DMS53 treated with DMSO at 0.1 percent for 48 hours (cell line): ENCODE data around the gene MTURN.
"Not testable (repeated sequence)": the region's sequence is repeated elsewhere in the genome, so short reads cannot be mapped to it uniquely, and the experiment has no call there.

Experiments used
- DNase-seq: peaks from one replicate; lab custom pipeline; 2025; ENCODE audit not compliant: unreplicated experiment; lab: John Stamatoyannopoulos, UW

MTURN gene

GRCh38 chr7:30177186-30177585 lies 42.4 kb downstream of the MTURN start:
- no peak for DNase-seq

DNA sequence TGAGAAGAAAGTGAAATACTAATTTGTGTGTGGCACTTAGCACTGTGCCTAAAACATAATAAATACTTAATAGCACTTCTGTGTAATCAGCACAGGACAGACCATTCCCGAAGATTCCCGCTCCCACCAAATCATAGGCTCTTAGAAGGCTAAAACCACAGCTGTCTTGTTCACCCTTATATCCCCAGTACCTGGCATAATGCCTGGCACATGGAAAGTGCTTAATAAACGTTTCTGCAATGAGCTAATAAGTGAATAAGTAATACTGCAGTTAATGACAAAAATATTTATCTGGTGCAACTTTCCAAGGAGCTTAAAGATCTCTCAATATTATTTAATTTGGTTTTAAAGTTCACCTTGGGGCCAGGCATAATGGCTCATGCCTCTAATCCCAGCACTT lies 43.2 kb downstream of the MTURN start:
- no peak for DNase-seq

GRCh38 chr7:30178748-30179436 lies 44.1 kb downstream of the MTURN start:
- no peak for DNase-seq

- no peak for DNase-seq
These were observed 45.9 kb downstream of the MTURN start for GRCh38 chr7:30180718-30181117.

GRCh38 chr7:30181211-30181610 lies 46.4 kb downstream of the MTURN start:
- no peak for DNase-seq

- DNase-seq, result no peak
These were observed 47.1 kb downstream of the MTURN start for GRCh38 chr7:30181736-30182522.

- DNase-seq, result no peak
These were observed 48.0 kb downstream of the MTURN start for GRCh38 chr7:30182814-30183213.

DNA sequence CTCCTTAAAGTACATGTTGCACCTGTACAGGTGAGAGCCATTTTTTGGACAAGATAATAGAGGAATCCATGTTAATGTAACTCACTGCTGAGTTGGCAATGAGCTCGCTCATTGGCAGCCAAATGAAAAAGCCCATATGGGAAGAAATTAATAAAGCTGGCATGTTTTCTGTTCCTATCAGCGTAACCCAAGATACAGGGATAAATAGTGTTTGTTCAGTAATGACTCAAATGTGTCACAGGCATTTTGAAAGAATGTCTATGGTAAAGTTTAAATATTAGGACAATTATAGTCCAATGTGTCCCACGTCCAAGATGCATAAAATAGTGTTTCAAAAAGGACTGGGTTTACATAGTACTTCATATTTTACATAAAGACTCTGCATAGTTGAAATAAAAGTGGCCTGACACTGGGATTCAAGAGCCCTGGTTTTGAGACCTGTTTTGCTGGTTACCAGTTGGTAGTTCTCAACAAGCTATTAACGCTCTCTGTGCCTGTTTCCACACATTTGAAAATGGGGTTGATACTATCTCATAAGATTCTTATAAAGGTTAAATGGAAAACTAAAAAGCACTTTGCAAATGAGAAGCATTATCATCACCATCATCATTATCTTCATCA lies 49.1 kb downstream of the MTURN start:
- DNase-seq, result no peak

- peak; percentile 9 for DNase-seq
These were observed 50.2 kb downstream of the MTURN start for GRCh38 chr7:30184791-30185487.

- DNase-seq, result no peak
These were observed 50.7 kb downstream of the MTURN start for GRCh38 chr7:30185496-30185895.

DNA sequence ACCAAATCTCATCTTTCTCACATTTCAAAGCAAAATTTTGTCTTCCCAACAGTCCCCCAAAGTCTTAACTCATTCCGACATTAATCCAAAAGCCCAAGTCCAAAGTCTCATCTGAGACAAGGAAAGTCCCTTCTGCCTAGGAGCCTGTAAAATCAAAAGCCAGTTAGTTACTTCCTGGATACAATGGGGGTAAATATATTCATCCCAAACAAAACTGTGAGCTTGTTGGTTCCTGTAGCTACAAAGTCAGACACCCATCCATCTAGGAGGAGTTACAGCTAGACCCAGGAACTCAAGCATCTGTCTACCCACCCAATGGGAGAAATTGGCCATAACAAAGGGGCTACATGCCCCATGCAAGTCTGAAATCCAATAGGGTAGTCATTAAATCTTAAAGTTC lies 51.9 kb downstream of the MTURN start:
- no peak for DNase-seq

DNA sequence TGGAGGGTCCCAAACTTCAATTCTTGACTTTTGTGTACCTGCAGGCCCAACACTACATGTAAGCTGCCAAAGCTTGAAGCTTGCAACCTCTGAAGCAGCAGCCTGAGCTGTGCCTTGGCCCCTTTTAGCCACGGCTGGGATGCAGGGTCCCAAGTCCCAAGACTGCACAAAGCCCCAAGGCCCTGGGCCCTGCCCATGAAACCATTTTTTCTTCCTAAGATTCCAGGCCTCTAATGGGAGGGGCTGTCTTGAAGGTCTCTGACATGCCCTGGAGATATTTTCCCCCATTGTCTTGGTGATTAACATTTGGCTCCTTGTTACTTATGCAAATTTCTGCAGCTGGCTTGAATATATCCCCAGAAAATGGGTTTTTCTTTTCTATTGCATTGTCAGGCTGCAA lies 52.7 kb downstream of the MTURN start:
- DNase-seq, result no peak

- not testable (repeated sequence) for DNase-seq
These were observed 53.6 kb downstream of the MTURN start for GRCh38 chr7:30188381-30188780.

DNA sequence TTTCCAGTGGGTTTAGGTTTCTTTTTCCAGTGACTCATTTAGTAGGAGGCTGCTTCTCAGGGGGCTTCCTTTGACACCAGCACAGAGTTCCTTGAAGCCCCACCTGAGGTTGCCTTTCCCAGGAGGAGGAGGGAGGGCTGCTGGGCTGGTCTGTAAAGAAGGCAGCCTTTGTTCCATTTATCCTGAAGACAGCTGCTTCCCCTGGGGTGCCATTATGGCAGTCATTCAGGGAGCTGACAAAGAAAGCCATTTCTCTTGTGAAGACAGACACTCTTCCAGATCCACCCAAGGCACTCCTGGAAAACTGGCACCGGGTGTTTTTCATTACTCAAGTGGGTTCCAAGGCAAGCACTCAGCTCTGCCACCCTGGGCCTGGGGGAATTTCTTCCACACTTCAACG lies 54.0 kb downstream of the MTURN start:
- DNase-seq, result no peak

- no peak for DNase-seq
These were observed 57.0 kb downstream of the MTURN start for GRCh38 chr7:30191809-30192208.

DNA sequence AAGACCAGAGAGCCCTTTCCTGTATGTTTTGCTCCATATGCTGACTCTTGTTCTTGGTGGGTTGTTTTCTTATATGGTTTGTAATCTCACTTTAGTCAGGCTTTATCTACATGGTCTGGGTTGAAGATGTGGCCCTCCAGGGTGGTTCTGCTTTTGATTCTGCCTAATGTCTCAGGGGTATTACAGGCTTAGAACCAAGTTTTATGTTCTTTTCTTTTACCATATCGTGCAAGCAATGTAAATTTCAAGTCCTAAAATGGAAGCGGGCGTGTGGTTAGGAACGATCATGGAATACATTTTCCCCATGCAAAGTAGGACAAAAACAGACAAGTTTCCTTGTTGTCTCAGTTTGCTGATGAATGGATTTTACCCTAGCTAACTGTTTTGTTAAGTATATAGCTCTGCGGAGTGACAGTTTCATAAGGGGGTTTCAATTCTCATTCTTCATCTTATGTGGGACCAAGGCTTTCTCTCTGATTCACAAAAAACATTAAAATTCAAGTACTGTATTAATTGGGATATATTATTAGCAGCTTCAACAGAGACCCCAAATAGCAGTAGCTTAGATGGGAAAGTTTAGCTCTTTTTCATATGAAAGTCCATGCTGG lies 58.7 kb downstream of the MTURN start:
- DNase-seq, result no peak

GRCh38 chr7:30196408-30196807 lies 61.6 kb downstream of the MTURN start:
- no peak for DNase-seq

DNA sequence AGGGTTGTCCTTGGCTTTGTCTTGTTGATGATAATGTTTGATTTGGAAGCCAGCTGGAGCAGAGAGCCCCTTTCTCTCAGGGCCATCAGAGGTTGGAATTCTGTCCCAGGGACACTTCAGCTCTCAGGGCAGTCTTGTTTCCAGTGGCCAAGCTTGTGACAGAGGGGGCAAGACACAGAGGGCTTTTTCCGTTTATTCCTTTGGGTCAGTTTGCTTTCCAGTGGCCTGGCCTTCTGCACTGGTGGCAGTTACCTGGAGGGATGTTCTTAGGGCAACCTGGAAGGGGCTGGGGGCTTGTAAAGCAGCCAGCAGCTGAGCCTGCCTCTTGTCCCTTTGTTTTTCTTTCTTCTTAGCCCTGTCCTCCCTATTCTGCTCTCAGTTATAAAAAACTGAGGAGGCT lies 62.7 kb downstream of the MTURN start:
- no peak for DNase-seq

- no peak for DNase-seq
These were observed 64.5 kb downstream of the MTURN start for GRCh38 chr7:30199271-30199670.

GRCh38 chr7:30200591-30200990 lies 65.8 kb downstream of the MTURN start:
- no peak for DNase-seq

GRCh38 chr7:30201161-30201666 lies 66.4 kb downstream of the MTURN start:
- DNase-seq, result no peak
